ENCODE data around the gene AHDC1. TPM values are rescaled to one million over a fixed set of nuclear protein-coding genes. Genes with fewer than 3 reads are reported as not detected.
A peak's percentile ranks its signal among the peaks of the same experiment; 100 is the strongest.

Gene AHDC1
- total RNA-seq, 1 donor from 2014 or later, result 40.1 TPM

GRCh38 chr1:27551170-27551952, 52.6 kb downstream of the AHDC1 start:
- peak; percentile 14 for DNase-seq
- H3K27me3 ChIP-seq (ENCODE audit: low read depth), result no peaks in the 10 kb centered on the region
- no peak overlapping the region for H3K4me3 ChIP-seq
- no peak overlapping the region for H3K27ac ChIP-seq (replicated peaks)
- H3K9me3 ChIP-seq (replicated peaks), result no peaks in the 10 kb centered on the region
- intact Hi-C loops (cut with micrococcal nuclease), result no loop called here
- peaks cover 79% of the 10 kb centered on the region for H3K36me3 ChIP-seq
- TF ChIP-seq, protein P1, sequence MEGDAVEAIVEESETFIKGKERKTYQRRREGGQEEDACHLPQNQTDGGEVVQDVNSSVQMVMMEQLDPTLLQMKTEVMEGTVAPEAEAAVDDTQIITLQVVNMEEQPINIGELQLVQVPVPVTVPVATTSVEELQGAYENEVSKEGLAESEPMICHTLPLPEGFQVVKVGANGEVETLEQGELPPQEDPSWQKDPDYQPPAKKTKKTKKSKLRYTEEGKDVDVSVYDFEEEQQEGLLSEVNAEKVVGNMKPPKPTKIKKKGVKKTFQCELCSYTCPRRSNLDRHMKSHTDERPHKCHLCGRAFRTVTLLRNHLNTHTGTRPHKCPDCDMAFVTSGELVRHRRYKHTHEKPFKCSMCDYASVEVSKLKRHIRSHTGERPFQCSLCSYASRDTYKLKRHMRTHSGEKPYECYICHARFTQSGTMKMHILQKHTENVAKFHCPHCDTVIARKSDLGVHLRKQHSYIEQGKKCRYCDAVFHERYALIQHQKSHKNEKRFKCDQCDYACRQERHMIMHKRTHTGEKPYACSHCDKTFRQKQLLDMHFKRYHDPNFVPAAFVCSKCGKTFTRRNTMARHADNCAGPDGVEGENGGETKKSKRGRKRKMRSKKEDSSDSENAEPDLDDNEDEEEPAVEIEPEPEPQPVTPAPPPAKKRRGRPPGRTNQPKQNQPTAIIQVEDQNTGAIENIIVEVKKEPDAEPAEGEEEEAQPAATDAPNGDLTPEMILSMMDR (IDR thresholded peaks at IDR 0.05; ENCODE audit: borderline replicate concordance), result no peak
- H3K4me1 ChIP-seq, result peaks cover 44% of the 10 kb centered on the region

GRCh38 chr1:27550510-27551169, 53.3 kb downstream of the AHDC1 start:
- H3K4me1 ChIP-seq, result peaks cover 44% of the 10 kb centered on the region
- DNase-seq, result peak; percentile 14
- no peak overlapping the region for H3K4me3 ChIP-seq
- peaks cover 79% of the 10 kb centered on the region for H3K36me3 ChIP-seq
- no peak overlapping the region for H3K27ac ChIP-seq (replicated peaks)
- H3K9me3 ChIP-seq (replicated peaks), result no peaks in the 10 kb centered on the region
- intact Hi-C loops (cut with micrococcal nuclease), result no loop called here
- TF ChIP-seq, protein P1 (IDR thresholded peaks at IDR 0.05; ENCODE audit: borderline replicate concordance), result no peak
- no peaks in the 10 kb centered on the region for H3K27me3 ChIP-seq (ENCODE audit: low read depth)

DNA sequence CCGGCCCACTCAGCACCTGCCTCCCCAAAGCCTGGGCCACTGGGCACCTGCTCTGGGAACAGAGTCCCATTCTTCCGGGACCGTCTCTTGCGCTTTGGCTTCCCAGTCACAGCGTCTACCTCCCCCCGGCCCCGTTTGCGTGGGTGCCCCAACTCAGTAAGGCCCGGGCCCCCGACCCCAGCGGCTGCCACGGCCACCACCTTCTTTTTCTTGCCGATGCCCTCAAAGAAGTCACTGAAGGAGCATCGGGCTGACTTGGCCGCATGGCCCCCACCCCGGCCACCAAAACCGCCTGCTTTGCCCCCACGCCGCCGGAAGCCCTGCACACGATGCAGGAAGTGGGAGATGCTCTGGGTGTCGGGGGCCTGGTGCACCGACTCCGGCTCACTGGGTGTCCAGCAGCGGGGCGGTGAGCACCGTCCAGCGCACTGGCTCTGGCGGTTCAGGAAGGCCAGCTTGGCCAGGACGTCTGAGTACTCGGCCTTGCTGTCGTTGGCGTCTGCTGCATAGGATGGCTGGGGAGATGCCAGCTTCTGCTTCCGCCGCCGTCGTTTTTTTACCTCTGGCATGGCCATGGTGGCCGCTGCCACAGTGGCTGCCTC, 54.0 kb downstream of the AHDC1 start:
- DNase-seq, result peak; percentile 14
- Histone ChIP-seq H3K9me3 (replicated peaks) (no peaks in the 10 kb centered on the region), H3K4me3 (no peak overlapping the region), H3K36me3 (peaks cover 79% of the 10 kb centered on the region), H3K27ac (replicated peaks) (no peak overlapping the region), H3K27me3 (ENCODE audit: low read depth) (no peaks in the 10 kb centered on the region), H3K4me1 (peaks cover 44% of the 10 kb centered on the region)
- intact Hi-C loops (cut with micrococcal nuclease), result no loop called here
- TF ChIP-seq, protein P1 (IDR thresholded peaks at IDR 0.05; ENCODE audit: borderline replicate concordance), result no peak

DNA sequence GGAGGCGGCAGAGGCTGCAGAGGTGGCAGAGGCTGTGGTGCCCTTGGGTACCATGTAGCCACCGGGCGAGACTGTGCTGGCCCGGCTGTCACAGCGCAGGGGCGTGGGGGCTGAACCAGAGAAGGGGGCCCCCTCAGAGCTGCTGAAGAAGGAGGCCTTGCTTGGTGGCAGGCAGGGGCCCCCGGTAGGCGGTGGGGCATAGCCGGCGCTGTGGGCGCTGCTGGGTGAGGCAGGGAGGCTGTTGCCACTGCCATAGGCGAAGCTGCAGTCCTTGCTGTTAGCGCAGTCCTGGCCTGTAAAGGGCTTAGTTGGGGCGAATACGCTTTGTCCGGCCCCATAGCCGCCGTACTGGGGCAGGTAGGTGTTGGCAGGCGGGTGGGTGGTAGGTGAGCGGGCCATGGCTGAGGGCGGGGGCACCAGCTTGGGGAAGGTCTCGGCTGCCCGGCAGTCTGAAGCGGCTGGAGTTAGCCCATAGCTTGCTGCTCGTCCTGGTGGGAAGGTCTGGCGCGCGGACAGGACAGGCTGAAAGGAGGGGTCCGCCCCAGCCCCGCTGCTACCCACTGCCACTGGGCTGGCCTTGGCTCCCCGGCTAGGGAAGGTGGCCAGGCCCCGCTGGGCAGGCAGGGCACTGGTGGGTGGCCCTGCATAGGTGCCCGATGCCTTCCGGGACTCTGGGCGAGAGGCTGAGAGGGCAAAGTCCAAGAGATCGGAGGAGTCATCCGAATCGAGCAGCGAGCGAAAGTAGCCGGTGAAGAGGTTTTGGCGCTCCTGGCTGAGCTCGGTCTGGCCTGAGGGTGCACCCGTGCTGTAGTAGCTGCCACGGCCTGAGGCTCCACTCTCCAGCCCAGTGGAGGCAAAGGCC, 54.9 kb downstream of the AHDC1 start:
- H3K9me3 ChIP-seq (replicated peaks), result no peaks in the 10 kb centered on the region
- H3K27ac ChIP-seq (replicated peaks), result no peak overlapping the region
- peaks cover 72% of the 10 kb centered on the region for H3K36me3 ChIP-seq
- DNase-seq, result peak; percentile 14
- H3K4me3 ChIP-seq, result no peak overlapping the region
- TF ChIP-seq, protein P1 (IDR thresholded peaks at IDR 0.05; ENCODE audit: borderline replicate concordance), result no peak
- peaks cover 44% of the 10 kb centered on the region for H3K4me1 ChIP-seq
- no peaks in the 10 kb centered on the region for H3K27me3 ChIP-seq (ENCODE audit: low read depth)
- intact Hi-C loops (cut with micrococcal nuclease), result no loop called here

All from left ventricle myocardium inferior (tissue), 1 donor.